ENCODE data around the gene KLHL30. TPM values are rescaled to one million over a fixed set of nuclear protein-coding genes. Genes with fewer than 3 reads are reported as not detected.

Gene KLHL30
- total RNA-seq, 1 experiment from 2014 or later: 0.61 TPM

DNA sequence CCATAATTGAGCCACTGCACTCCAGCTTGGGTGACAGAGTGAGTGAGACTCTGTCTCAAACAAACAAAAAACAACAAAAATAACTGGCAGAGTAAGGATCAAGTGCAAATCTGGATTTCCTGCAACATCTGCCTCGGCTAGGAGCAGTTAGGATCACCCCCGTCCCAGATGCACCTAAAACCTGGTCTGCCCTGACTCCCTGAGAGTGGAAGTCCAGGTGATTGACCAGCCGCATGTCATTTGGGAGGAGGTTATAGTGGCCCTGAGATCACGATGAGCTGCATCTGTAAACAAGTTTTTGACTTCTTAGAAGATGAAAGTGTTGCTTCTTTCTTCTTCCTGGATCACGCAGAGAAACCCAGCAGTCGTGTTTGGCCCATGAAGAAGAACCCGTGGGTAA lies 43.3 kb upstream of the KLHL30 start:
- BruUV-seq (replicated peaks): no TSS peak
- ChIA-PET CTCF (no interaction called here), RAD21 (ENCODE audit: low non-redundant PET in 1 of 2, low total read pairs in 2 of 2, uncharacterized antibody in 2 of 2, unreplicated experiment in 2 of 2) (interaction anchor here in 1 of 2 experiments (0.7 kb wide), 1 partner anchor 44 kb away, joined by 3 read pairs; no protein-coding TSS in a partner anchor), POLR2A (no interaction called here)
- no peaks in the 10 kb centered on the region for H3K36me3 ChIP-seq (ENCODE audit: control insufficient read depth in 1 of 2, insufficient read depth in 2 of 2, low read length in 2 of 2)
- no peak overlapping the region for H3K9ac ChIP-seq (ENCODE audit: low read length)
- H3K9me2 ChIP-seq (ENCODE audit: insufficient read depth): no peaks in the 10 kb centered on the region
- no peaks in the 10 kb centered on the region for H3K79me2 ChIP-seq (ENCODE audit: insufficient read depth, low read length)
- no peak for TF ChIP-seq ZNF274 (IDR thresholded peaks at IDR 0.05; ENCODE audit: low read depth, low read length)
- no peak for TF ChIP-seq SRF (IDR thresholded peaks at IDR 0.05; ENCODE audit: low read depth)
- TF ChIP-seq RAD21 (IDR thresholded peaks at IDR 0.05; ENCODE audit: low read depth): no peak
- TF ChIP-seq CTCF (IDR thresholded peaks at IDR 0.05 in 2 of 3, conservative IDR thresholded peaks at IDR 0.05 in 1 of 3; ENCODE audit: borderline replicate concordance in 1 of 3, insufficient read depth in 1 of 3, low read depth in 2 of 3, low read length in 2 of 3): no peak
- no peak for TF ChIP-seq ELF1 (IDR thresholded peaks at IDR 0.05; ENCODE audit: borderline replicate concordance, low read depth)
- TF ChIP-seq, protein P1, sequence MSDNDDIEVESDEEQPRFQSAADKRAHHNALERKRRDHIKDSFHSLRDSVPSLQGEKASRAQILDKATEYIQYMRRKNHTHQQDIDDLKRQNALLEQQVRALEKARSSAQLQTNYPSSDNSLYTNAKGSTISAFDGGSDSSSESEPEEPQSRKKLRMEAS (IDR thresholded peaks at IDR 0.05): no peak
- TF ChIP-seq ZBTB33 (IDR thresholded peaks at IDR 0.05; ENCODE audit: extremely low read depth, insufficient replicate concordance, low read length): no peak
- no peak for TF ChIP-seq EZH2 (IDR thresholded peaks at IDR 0.05)
- TF ChIP-seq SP1 (IDR thresholded peaks at IDR 0.05; ENCODE audit: low read depth): no peak
- no peak for TF ChIP-seq POLR2AphosphoS5 (IDR thresholded peaks at IDR 0.05; ENCODE audit: low read depth, low read length)
- no peak for TF ChIP-seq FOSL1 (IDR thresholded peaks at IDR 0.05; ENCODE audit: low read depth)
- TF ChIP-seq CEBPB (IDR thresholded peaks at IDR 0.05; ENCODE audit: low read depth): no peak
- TF ChIP-seq TCF7L2 (IDR thresholded peaks at IDR 0.05; ENCODE audit: borderline replicate concordance, extremely low read depth, insufficient read depth, insufficient read length): no peak
- TF ChIP-seq YY1 (IDR thresholded peaks at IDR 0.05; ENCODE audit: extremely low read depth, insufficient replicate concordance, low read depth, low read length): no peak
- no peak for TF ChIP-seq POLR2A (IDR thresholded peaks at IDR 0.05; ENCODE audit: borderline replicate concordance, extremely low read depth, insufficient read depth, insufficient read length)
- no peak for TF ChIP-seq SIN3A (IDR thresholded peaks at IDR 0.05; ENCODE audit: low read depth)
- no peak for TF ChIP-seq EZH2phosphoT487 (IDR thresholded peaks at IDR 0.05; ENCODE audit: borderline replicate concordance)
- TF ChIP-seq JUND (IDR thresholded peaks at IDR 0.05): no peak
- H3K4me1 ChIP-seq (ENCODE audit: control insufficient read depth in 1 of 2, insufficient read depth in 2 of 2, low read length in 2 of 2): peaks cover 6 to 15% of the 10 kb centered on the region in 2 experiments; a peak in 3 of 4 replicates
- ATAC-seq: no peak
- intact Hi-C loops (cut with micrococcal nuclease): no loop called here
- H3K4me3 ChIP-seq (replicated peaks in 1 of 2; ENCODE audit: low read depth in 1 of 2, low read length in 2 of 2): no peak overlapping the region
- H2AFZ ChIP-seq (ENCODE audit: low read depth, low read length, poor library complexity, severe bottlenecking): no peak overlapping the region
- no peaks in the 10 kb centered on the region for H3K27me3 ChIP-seq (ENCODE audit: insufficient read depth, low read length)
- no peak overlapping the region for H3K4me2 ChIP-seq (ENCODE audit: low read length)
- no peaks in the 10 kb centered on the region for H3K9me3 ChIP-seq (ENCODE audit: control insufficient read depth in 1 of 2, insufficient read depth in 1 of 2, low read depth in 1 of 2, low read length in 2 of 2)
- H4K20me1 ChIP-seq (ENCODE audit: insufficient read depth): no peaks in the 10 kb centered on the region
- DNase-seq (ENCODE audit: low read depth, low spot score): no peak
- H3K27ac ChIP-seq (ENCODE audit: low read depth, low read length): no peak overlapping the region
